ENCODE measurements around the gene HRH4. TPM values are rescaled to one million over a fixed set of nuclear protein-coding genes. Genes with fewer than 3 reads are reported as not detected.

Gene HRH4
- total and polyA plus RNA-seq, 4 donors = 0.03 to 0.15 (median 0.10) TPM; not detected in 1

DNA sequence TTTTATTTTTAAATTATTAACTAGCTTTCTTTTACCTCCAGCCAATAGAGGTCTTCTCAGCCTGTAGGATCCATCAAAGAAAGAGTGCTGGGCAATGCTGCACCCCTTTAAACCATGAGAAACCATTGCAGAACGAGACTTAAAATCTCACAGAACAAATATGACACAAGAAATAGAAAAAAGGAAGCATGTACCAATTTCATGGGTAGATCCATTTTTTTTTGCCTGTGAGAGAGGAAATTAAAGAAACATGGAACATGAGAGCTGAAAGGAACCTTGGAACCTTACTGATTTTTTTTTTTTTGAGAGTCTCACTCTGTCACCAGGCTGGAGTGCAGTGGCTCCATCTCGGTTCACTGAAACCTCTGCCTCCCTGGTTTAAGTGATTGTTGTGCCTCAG, 14.0 kb downstream of the HRH4 start:
- intact Hi-C loops (cut with DNase I) = no loop called here
- H3K27ac ChIP-seq (ENCODE audit: low read depth in 1 of 2, low read length in 2 of 2) = no peak overlapping the region
- H3K4me1 ChIP-seq (ENCODE audit: control insufficient read depth in 1 of 2, insufficient read depth in 2 of 2, low read length in 2 of 2) = no peaks in the 10 kb centered on the region
- H3K9me3 ChIP-seq (ENCODE audit: control insufficient read depth, low read length) = no peaks in the 10 kb centered on the region
- no peak for ATAC-seq (ENCODE audit: low FRiP score)
- 76 to 89% methylated on average over 2 of the region's 2 CpGs for WGBS, 2 donors
- H3K4me3 ChIP-seq (ENCODE audit: low read length in 2 of 2) = no peak overlapping the region
- DNase-seq = no peak
- H3K27me3 ChIP-seq (ENCODE audit: control insufficient read depth in 1 of 2, insufficient read depth in 2 of 2, low read length in 1 of 2) = no peaks in the 10 kb centered on the region
- H3K36me3 ChIP-seq (ENCODE audit: control insufficient read depth in 1 of 2, insufficient read depth in 2 of 2, low read length in 1 of 2) = no peaks in the 10 kb centered on the region

- 87 to 90% methylated on average over 6 of the region's 6 CpGs for WGBS, 2 donors
- H3K4me3 ChIP-seq (ENCODE audit: low read length in 2 of 2) = no peak overlapping the region
- H3K4me1 ChIP-seq (ENCODE audit: control insufficient read depth in 1 of 2, insufficient read depth in 2 of 2, low read length in 2 of 2) = no peaks in the 10 kb centered on the region
- DNase-seq (no peak), ATAC-seq (ENCODE audit: low FRiP score) (no peak)
- H3K27ac ChIP-seq (ENCODE audit: low read depth in 1 of 2, low read length in 2 of 2) = no peak overlapping the region
- intact Hi-C loops (cut with DNase I) = no loop called here
- no peaks in the 10 kb centered on the region for H3K36me3 ChIP-seq (ENCODE audit: control insufficient read depth in 1 of 2, insufficient read depth in 2 of 2, low read length in 1 of 2)
- no peaks in the 10 kb centered on the region for H3K27me3 ChIP-seq (ENCODE audit: control insufficient read depth in 1 of 2, insufficient read depth in 2 of 2, low read length in 1 of 2)
- no peaks in the 10 kb centered on the region for H3K9me3 ChIP-seq (ENCODE audit: control insufficient read depth, low read length)
These were observed 15.6 kb downstream of the HRH4 start for GRCh38 chr18:24475926-24476589.

DNA sequence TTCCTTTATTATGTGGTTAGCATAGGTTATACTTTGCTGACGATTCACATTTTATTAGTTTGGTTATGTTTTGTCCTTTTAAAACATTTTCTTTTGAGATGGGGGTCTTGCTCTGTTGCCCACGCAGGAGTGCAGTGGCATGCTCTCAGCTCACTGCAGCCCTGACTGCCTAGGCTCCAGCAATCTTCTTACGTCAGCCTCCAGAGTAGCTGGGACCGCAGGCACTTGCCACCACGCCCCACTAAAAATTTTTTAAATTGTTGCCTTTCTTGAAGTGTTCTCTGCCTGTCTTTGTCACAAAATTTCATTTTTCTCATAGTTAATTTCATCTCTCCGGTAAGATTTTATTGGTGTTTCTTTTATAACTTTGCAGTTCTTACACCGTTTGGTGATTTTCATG, 18.9 kb downstream of the HRH4 start:
- ATAC-seq (ENCODE audit: low FRiP score) (no peak), DNase-seq (no peak)
- Histone ChIP-seq H3K9me3 (ENCODE audit: control insufficient read depth, low read length) (no peaks in the 10 kb centered on the region), H3K4me3 (ENCODE audit: low read length in 2 of 2) (no peak overlapping the region), H3K27me3 (ENCODE audit: control insufficient read depth in 1 of 2, insufficient read depth in 2 of 2, low read length in 1 of 2) (no peaks in the 10 kb centered on the region), H3K4me1 (ENCODE audit: control insufficient read depth in 1 of 2, insufficient read depth in 2 of 2, low read length in 2 of 2) (no peaks in the 10 kb centered on the region), H3K27ac (ENCODE audit: low read depth in 1 of 2, low read length in 2 of 2) (no peak overlapping the region), H3K36me3 (ENCODE audit: control insufficient read depth in 1 of 2, insufficient read depth in 2 of 2, low read length in 1 of 2) (no peaks in the 10 kb centered on the region)
- 68 to 73% methylated on average over 7 of the region's 7 CpGs for WGBS, 2 donors
- intact Hi-C loops (cut with DNase I) = no loop called here

DNA sequence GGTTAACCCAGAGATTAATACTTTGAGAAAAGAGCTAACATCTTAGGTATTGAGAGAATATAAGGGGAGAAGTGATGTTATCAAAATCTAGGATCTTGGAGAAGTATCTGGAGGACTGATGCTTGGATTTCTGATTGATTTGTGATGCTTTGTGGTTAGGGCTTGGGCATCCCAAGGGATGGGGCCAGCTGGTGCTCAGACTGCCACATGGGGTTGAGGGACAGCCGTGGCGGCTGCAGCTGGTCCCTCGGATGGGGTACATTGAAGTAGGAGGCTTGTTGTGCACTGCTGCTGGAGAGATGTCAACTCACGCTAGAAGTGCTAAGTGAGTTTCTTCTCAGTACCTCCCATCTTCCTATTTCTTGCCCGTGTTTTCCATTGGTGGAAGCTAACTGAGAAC, 22.4 kb downstream of the HRH4 start:
- H3K9me3 ChIP-seq (ENCODE audit: control insufficient read depth, low read length) = no peaks in the 10 kb centered on the region
- DNase-seq = no peak
- ATAC-seq (ENCODE audit: low FRiP score) = no peak
- no peak overlapping the region for H3K4me3 ChIP-seq (ENCODE audit: low read length in 2 of 2)
- H3K36me3 ChIP-seq (ENCODE audit: control insufficient read depth in 1 of 2, insufficient read depth in 2 of 2, low read length in 1 of 2) = no peaks in the 10 kb centered on the region
- no peaks in the 10 kb centered on the region for H3K27me3 ChIP-seq (ENCODE audit: control insufficient read depth in 1 of 2, insufficient read depth in 2 of 2, low read length in 1 of 2)
- intact Hi-C loops (cut with DNase I) = loop anchor here in 1 of 2 donors (10.0 kb wide), 1 partner anchor 308 kb away; no protein-coding TSS in a partner anchor
- H3K4me1 ChIP-seq (ENCODE audit: control insufficient read depth in 1 of 2, insufficient read depth in 2 of 2, low read length in 2 of 2) = no peaks in the 10 kb centered on the region
- 76 to 84% methylated on average over 5 of the region's 5 CpGs for WGBS, 2 donors
- H3K27ac ChIP-seq (ENCODE audit: low read depth in 1 of 2, low read length in 2 of 2) = no peak overlapping the region

GRCh38 chr18:24485681-24486080, 25.2 kb downstream of the HRH4 start:
- intact Hi-C loops (cut with DNase I) = loop anchor here (5.0 to 10.0 kb wide), 3 partner anchors 123 to 311 kb away; no protein-coding TSS in a partner anchor
- no peaks in the 10 kb centered on the region for H3K9me3 ChIP-seq (ENCODE audit: control insufficient read depth, low read length)
- H3K4me3 ChIP-seq (ENCODE audit: low read length in 2 of 2) = no peak overlapping the region
- no peaks in the 10 kb centered on the region for H3K36me3 ChIP-seq (ENCODE audit: control insufficient read depth in 1 of 2, insufficient read depth in 2 of 2, low read length in 1 of 2)
- H3K27ac ChIP-seq (ENCODE audit: low read depth in 1 of 2, low read length in 2 of 2) = no peak overlapping the region
- DNase-seq (no peak), ATAC-seq (ENCODE audit: low FRiP score) (no peak)
- 93 to 96% methylated on average over 3 of the region's 3 CpGs for WGBS, 2 donors
- no peaks in the 10 kb centered on the region for H3K27me3 ChIP-seq (ENCODE audit: control insufficient read depth in 1 of 2, insufficient read depth in 2 of 2, low read length in 1 of 2)
- H3K4me1 ChIP-seq (ENCODE audit: control insufficient read depth in 1 of 2, insufficient read depth in 2 of 2, low read length in 2 of 2) = no peaks in the 10 kb centered on the region

DNA sequence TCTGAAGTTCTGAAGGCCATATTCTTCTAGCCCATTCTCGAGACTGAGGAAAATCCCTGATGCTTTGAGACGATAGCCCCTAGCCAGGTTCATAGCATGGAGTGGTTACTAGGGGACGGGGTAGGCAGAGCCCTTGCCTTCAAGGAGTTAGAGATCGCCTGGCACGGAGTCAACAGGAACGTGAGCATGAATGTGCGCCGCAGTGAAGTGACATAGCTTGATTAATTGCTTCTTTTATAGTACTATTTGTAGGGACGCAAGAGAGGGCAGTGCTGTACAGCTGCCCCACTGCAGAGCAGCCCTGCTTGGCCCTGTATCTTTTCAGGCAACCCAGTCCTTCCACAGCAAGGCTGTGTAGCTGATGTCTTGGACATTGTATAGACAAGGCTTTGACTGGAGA, 26.2 kb downstream of the HRH4 start:
- Histone ChIP-seq H3K27me3 (ENCODE audit: control insufficient read depth in 1 of 2, insufficient read depth in 2 of 2, low read length in 1 of 2) (no peaks in the 10 kb centered on the region), H3K4me1 (ENCODE audit: control insufficient read depth in 1 of 2, insufficient read depth in 2 of 2, low read length in 2 of 2) (no peaks in the 10 kb centered on the region), H3K4me3 (ENCODE audit: low read length in 2 of 2) (no peak overlapping the region), H3K9me3 (ENCODE audit: control insufficient read depth, low read length) (no peaks in the 10 kb centered on the region), H3K27ac (ENCODE audit: low read depth in 1 of 2, low read length in 2 of 2) (no peak overlapping the region), H3K36me3 (ENCODE audit: control insufficient read depth in 1 of 2, insufficient read depth in 2 of 2, low read length in 1 of 2) (no peaks in the 10 kb centered on the region)
- no peak for DNase-seq
- intact Hi-C loops (cut with DNase I) = loop anchor here (5.0 to 10.0 kb wide), 3 partner anchors 124 to 312 kb away; no protein-coding TSS in a partner anchor
- ATAC-seq (ENCODE audit: low FRiP score) = no peak
- 42 to 44% methylated on average over 9 of the region's 9 CpGs for WGBS, 2 donors

DNA sequence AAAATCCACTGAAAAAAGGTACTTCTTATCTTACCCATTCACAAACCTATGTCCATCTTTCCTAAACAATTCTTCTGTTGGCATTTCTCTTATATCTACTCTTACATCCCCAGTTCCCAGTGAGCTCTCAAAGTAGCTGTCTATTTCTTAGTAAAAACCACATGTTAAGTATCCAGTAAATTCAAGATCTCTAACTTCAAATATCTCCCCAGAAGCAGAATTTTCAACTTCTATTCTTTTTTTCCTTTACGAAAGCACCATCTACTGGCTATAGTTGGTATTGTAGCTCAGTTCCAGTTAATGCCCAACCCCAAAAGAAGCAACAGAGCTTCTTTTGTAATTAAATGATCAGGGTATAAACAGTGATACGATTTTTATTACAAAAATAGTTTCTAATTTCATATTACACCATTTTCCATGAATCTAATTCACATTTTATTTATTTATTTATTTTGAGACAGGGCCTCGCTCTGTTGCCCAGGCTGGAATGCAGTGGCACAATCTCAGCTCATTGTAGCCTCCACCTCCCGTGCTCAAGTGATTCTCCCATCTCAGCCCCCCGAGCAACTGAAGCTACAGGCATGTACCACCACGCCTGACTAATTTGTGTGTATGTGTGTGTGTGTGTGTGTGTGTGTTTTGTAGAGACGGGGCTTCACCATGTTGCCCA, 28.5 kb downstream of the HRH4 start:
- intact Hi-C loops (cut with DNase I) = loop anchor here (2.0 to 10.0 kb wide), 4 partner anchors 127 to 314 kb away; no protein-coding TSS in a partner anchor

GRCh38 chr18:24490539-24490938, 30.1 kb downstream of the HRH4 start:
- Histone ChIP-seq H3K9me3 (ENCODE audit: control insufficient read depth, low read length) (no peaks in the 10 kb centered on the region), H3K36me3 (ENCODE audit: control insufficient read depth in 1 of 2, insufficient read depth in 2 of 2, low read length in 1 of 2) (no peaks in the 10 kb centered on the region), H3K27me3 (ENCODE audit: control insufficient read depth in 1 of 2, insufficient read depth in 2 of 2, low read length in 1 of 2) (no peaks in the 10 kb centered on the region), H3K4me3 (ENCODE audit: low read length in 2 of 2) (no peak overlapping the region), H3K4me1 (ENCODE audit: control insufficient read depth in 1 of 2, insufficient read depth in 2 of 2, low read length in 2 of 2) (no peaks in the 10 kb centered on the region), H3K27ac (ENCODE audit: low read depth in 1 of 2, low read length in 2 of 2) (no peak overlapping the region)
- intact Hi-C loops (cut with DNase I) = no loop called here
- DNase-seq (no peak), ATAC-seq (ENCODE audit: low FRiP score) (no peak)
- WGBS, 2 donors = 23 to 31% methylated on average over 4 of the region's 4 CpGs

More for the DNA sequence above, 28.5 kb downstream of the HRH4 start:
- Histone ChIP-seq H3K4me1 (ENCODE audit: control insufficient read depth in 1 of 2, insufficient read depth in 2 of 2, low read length in 2 of 2) (no peaks in the 10 kb centered on the region), H3K27ac (ENCODE audit: low read depth in 1 of 2, low read length in 2 of 2) (no peak overlapping the region), H3K4me3 (ENCODE audit: low read length in 2 of 2) (no peak overlapping the region), H3K27me3 (ENCODE audit: control insufficient read depth in 1 of 2, insufficient read depth in 2 of 2, low read length in 1 of 2) (no peaks in the 10 kb centered on the region), H3K36me3 (ENCODE audit: control insufficient read depth in 1 of 2, insufficient read depth in 2 of 2, low read length in 1 of 2) (no peaks in the 10 kb centered on the region), H3K9me3 (ENCODE audit: control insufficient read depth, low read length) (no peaks in the 10 kb centered on the region)
- WGBS, 2 donors = 36 to 37% methylated on average over 7 of the region's 7 CpGs
- DNase-seq (no peak), ATAC-seq (ENCODE audit: low FRiP score) (peak; percentile 74)

Measured in aorta (tissue), 5 donors.